GM12891 (cell line): ENCODE measurements around the gene ANK3.
"Not testable (repeated sequence)": the region's sequence is repeated elsewhere in the genome, so short reads cannot be mapped to it uniquely, and the experiment has no call there.

Experiments
- PAX5 ChIP-seq: IDR thresholded peaks from 2 replicates; pipeline ENCODE4 v1.6.1; 2011; ENCODE audit warnings: low read length, moderate library complexity, mild to moderate bottlenecking; ENCODE audit not compliant: insufficient read depth, severe bottlenecking
- POLR2A ChIP-seq: IDR thresholded peaks from 2 replicates; pipeline ENCODE4 v1.6.1; 2011; ENCODE audit warnings: low read depth, low read length, control low read depth
- POLR2AphosphoS5 ChIP-seq: IDR thresholded peaks from 2 replicates; pipeline ENCODE4 v1.6.1; 2011; ENCODE audit warnings: low read depth, low read length, control low read depth
- SPI1 ChIP-seq: IDR thresholded peaks from 2 replicates; pipeline ENCODE4 v1.6.1; 2011; ENCODE audit warnings: low read depth, low read length, control low read depth
- TAF1 ChIP-seq: IDR thresholded peaks from 2 replicates; pipeline ENCODE4 v1.6.1; 2011; ENCODE audit warnings: low read depth, low read length, control low read depth

DNA sequence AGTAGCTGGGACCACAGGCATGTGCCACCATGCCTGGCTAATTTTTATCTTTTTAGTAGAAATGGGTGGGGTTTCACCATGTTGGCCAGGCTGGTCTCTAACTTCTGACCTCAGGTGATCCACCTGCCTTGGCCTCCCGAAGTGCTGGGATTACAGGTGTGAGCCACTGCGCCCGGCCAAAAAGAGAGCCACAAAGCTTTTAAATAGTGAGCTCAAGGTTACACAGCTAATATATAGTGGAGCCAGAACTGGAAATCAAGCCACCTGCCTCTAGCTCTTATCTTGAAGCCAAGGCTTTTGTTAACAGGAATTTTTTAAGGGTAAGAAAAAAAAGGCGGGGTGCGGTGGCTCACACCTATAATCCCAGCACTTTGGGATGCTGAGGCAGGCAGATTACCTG, 354.3 kb downstream of the ANK3 start:
- TF ChIP-seq POLR2A, POLR2AphosphoS5, TAF1, SPI1, PAX5: not testable (repeated sequence)
